NCI-H510A (cell line): ENCODE results near the gene CHAT.

Experiments used
- DNase-seq: peaks from one replicate; lab custom pipeline; 2025; lab: John Stamatoyannopoulos, UW

The CHAT gene

DNA sequence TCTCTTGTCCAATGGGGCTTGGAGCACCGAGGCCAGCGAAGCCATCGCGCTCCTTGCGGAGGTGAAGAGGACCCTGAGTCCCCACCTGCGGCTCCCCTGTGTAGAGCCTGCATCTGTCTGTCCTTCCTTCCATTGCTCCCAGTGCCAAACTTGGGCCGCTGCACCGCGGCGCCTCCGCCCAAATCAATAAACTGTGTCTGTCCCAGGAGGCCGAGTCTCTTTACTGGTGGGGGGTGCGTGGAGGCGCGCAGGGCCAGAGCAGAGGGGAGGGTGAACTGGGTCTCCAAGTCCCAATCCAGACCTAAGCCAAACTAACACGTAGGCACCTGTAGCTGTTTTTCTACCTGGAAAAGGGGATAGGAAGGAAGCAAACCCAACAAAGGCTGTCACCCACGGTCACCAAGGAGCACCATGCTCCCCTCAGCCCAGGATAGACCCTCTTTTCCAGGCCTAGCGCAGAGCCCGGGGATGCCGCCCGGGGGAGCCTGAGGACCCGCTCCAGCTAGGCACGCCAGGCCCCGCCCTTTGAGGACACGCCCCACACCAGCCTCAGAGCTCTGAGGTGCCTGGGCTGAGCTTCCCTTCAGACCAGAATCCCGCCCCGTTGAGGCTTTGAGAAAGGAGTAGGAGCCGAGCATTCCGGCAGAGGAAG, 1.2 kb upstream of the CHAT start:
- DNase-seq = no peak

DNA sequence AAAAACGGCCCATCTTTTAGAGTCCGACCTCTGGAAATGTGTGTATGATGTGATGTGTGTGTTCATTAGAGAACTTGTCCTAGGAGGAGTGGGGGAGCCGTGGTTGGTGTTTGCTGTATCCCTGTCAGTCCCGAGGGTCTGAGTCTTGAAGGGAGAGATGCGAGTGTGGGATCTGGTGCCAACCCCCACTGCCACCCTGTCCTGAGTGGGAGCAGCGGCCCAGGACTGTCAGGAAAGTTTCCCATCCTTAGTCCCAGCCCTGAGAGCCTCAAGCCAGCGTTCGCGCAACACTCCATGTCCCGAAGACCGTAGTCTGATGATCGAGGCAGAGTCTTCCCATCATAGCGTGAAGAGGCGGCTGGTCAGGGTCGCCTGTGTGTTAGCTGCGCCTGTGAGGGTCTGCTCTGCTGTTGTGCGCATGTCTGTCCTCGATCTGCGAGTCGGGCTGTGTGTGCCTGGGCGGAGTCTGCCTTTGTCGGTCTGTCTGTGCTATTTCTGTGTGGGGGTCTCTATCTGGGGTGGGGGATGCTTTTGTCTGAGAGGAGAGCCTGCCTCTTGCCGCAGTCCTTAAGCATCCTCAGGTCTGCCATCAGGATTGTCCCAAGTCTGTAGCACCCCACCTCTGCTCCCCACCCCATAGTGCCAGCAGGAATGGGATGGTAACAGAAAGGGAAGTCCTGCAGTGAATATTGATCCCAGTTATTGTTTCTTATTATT, 514 bp upstream of the CHAT start:
- DNase-seq = no peak

DNA sequence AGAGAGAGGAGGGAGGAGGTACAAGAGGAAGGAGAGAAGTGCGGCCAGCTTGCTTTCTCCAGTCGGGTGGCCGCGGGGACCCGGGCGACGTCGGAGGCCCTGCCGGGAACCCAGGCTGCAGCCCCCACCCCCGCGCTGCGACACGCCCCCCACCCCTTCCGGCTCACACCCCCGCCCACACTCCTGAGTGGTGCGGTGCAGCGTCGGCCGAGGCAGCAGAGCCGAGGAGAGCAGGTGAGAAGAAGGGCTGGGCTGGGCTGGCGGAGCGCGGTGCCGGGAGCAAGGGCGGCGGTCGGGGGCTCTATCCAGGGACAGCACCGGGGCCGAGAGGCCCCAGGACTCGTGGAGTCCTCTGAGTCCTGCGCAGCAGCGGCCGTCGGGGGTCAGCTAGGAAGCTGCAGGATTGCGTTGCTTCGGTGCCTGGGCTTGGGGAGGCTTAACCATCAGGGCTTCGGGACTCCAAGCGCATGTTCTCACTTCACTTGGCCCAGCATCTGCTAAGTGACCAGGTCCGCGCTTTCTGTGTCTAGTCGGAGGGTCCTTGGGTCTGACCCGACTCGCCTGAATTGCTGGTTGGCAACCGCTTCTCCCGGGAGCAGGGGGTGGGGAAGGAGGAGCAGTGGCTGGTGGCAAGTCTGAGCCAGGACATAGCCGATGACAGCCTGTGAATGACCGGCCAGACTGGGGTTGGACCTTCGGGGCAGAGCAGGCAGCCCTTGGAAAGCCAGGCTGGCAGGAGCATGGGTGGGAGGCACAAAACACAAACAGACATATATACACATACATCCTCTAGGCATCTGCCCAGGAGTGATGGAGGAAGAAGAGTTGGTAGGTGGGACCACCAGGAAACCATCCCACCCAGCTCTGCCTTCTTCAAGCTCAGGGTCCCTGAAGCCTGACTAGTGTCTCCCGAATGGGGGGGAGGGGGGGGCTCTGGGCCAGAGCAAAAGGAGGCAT, 683 bp downstream of the CHAT start:
- DNase-seq = no peak

DNA sequence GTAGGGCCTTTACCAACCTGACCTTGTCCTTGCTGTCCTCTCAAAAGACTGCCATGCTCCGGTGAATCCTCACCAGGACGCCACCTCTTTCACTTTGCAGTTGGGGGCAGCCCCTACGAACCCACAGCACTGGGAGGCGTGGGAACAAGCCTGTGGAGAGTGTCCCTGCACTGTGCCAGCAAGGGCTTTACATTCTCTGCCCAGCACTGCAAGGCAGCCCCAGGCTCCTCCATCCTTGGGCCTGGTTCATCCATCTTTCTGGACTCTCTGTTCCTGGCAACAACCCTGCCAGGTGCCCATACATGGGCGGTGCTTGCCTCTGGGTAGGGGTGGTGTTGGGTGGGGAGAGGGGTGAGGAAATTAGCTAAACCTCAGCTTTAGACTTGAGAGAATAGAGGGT, 1.4 kb downstream of the CHAT start:
- DNase-seq = no peak

DNA sequence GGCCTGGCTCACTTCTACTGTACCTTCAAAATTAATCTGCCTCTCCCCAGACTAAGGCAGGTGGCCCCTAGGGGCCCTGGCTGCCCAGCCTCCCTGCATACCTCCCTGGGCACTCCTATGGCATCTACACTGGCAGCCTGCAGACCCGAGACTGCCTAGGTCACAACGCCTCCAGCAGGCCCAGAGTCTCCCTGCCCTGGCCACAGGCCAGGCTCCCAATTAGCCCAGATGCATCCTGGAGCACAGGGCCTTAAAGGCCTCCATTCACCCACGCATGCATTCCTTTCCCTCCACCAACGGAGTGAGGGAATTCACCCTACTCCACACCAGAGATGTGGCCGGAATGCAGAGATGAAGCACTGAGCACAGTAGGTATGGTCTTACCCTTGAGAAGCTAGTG, 1.9 kb downstream of the CHAT start:
- DNase-seq = no peak

DNA sequence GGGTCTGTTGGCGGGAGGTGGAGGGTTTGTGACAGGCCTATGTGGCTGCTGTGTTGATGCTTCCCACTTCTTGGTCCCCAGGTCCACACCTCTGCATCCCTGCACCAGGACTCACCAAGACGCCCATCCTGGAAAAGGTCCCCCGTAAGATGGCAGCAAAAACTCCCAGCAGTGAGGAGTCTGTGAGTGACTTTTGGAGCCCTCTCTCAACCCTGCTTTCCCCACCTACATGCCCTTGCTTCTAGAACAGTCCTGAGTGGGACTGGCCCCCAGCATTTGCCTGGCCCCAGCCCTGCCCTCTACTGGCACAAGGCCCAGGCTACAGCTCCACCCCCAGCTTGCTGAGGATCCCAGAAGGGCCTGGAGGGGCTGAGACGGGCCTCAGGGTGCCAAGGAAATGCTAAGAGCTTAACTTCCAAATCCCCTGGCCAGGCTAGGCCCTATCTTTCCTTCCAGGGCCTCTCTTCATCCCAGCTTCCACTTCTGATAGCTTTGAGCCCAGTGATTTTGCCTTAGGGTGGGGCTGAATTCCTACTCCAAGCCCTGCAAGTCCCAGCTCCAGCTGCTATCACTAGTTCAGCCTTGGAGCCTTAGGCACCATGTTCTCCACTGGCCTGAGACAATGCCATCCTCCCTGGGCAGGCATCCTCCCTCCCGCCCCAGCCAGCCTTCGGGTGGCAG, 2.7 kb downstream of the CHAT start:
- DNase-seq = no peak

DNA sequence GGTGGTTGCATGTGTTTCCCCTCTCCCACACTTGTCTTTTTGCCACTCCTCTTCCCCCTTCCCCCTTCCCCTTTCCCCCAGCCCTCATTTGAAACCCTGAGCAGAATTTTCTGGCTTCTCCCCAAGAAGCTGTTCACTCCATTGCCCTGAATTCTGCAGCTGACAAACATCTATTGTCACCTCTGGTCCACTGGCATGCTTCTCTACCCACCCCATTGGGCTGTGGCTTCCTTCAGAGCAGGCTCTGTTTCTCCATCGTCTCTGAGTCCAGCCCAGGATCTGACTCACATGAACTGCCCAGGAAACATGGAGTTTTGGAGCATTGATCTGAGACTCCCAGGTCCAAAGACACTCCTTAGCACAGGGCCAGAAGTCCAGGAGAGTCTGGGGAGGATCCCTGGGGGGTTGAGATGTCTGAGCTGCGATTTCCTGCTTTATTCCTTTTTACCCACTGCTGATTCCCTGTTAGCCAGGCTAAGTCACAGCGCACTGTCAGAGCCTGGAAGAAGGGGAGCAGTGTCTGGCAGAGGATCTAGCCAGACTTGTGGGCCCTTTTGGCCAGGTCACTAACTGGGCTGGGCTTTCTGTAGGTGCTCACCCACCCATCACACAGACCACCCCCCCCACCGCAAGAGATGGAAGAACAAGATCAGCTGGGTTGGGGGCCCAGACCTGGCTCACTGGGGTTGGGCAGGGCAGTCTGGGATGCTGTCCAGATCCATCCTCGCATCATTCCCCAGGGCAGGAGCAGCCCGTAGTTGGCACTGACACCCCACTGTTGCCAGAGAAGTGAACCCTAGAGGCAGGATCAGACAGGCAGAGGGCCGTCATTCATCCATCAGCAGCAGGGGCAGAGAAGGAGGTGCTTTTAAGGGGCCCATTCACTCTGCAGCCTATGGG, 3.5 kb downstream of the CHAT start:
- no peak for DNase-seq

DNA sequence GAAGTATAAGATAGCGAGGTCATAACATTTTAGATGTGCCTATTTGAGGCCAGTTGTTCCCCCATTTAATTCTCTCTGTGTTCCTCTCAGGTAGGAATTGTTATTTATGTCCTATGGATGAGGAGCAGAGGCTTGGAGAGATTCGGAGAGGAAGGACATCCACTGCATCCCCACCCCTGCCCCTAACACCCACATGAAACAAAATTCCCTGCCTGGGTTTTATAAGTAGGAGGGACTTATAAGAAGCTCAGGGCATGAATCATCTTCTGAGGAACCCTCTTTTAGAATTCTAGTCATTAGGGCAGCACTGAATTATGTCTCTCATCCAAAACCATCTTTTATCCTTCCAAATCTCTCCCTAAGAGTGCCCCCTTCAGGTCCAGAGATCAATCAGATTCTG, 5.0 kb downstream of the CHAT start:
- DNase-seq = no peak

DNA sequence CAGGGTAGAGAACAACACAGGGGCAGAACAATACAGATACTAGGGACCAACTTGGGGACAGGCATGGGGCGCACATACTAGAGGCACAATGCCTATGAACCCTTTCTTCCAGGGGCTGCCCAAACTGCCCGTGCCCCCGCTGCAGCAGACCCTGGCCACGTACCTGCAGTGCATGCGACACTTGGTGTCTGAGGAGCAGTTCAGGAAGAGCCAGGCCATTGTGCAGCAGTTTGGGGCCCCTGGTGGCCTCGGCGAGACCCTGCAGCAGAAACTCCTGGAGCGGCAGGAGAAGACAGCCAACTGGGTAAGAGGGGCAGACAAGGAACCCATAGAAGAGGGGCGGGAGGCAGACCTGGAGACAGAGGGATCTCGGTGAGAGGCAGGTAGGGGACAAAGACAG, 5.8 kb downstream of the CHAT start:
- no peak for DNase-seq

DNA sequence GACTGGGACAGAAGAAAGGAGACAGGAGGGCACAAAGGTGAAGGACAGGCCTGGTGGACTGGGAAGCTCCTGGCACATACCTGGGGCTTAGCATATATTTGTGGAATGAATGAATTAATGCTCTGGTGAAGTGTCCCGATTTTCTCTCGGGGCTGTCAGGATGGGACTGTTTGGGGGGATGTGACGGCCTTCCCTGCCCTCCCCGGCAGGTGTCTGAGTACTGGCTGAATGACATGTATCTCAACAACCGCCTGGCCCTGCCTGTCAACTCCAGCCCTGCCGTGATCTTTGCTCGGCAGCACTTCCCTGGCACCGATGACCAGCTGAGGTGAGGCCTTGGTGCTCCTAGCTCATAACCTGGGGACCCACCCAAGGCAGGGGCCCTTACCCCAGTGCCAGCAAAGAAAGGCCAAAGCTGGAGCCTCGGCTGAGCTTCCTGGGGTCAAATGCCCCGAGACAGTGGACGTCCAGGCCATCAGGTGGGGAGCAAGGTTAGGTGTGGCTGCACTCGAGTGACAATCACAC, 6.5 kb downstream of the CHAT start:
- no peak for DNase-seq

DNA sequence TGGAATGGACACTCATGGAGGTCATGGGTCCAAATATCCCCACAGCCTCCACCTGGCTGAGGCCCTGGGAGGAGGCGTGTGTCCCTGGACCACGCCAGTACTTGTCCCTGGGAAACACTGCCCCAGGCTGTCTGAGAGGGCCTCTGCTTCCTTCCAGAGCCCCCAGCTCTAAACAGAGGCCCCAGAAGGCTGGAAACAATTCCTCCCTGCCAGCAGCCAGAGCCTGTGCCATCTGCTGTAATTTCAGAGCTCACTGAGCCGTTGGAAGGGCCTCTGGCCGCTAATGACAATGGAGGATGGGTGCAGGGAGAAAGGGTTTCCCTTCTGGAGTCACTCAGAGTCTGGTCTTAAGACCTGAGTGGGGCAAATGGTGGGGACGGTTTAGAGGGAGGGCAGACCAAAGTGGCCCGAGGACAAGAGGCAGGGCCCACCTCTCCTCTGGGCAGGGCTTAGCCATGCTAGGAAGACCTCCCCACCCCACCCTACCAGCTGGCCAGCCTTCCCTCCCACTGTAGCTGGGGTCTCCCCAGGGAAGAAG, 7.1 kb downstream of the CHAT start:
- DNase-seq = no peak

DNA sequence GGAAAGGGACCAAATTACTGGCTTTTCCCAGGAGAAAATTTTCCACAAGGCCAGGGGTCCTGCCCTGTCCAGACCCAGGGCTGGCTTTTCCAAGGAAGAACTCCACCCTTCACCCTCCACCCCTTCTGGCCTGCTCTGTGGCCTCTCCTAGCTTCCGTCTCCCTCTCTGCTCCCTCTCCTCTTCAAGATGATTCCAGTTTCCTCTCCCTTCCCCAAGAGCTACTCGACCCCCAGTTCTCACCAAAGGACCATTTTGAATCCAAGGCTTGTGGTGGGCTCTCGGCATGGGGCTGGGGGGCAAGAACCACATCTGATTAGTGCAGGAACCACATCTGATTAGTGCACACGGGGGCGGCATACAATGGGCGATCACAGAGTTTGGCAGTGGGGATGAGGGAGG, 7.7 kb downstream of the CHAT start:
- DNase-seq = no peak

DNA sequence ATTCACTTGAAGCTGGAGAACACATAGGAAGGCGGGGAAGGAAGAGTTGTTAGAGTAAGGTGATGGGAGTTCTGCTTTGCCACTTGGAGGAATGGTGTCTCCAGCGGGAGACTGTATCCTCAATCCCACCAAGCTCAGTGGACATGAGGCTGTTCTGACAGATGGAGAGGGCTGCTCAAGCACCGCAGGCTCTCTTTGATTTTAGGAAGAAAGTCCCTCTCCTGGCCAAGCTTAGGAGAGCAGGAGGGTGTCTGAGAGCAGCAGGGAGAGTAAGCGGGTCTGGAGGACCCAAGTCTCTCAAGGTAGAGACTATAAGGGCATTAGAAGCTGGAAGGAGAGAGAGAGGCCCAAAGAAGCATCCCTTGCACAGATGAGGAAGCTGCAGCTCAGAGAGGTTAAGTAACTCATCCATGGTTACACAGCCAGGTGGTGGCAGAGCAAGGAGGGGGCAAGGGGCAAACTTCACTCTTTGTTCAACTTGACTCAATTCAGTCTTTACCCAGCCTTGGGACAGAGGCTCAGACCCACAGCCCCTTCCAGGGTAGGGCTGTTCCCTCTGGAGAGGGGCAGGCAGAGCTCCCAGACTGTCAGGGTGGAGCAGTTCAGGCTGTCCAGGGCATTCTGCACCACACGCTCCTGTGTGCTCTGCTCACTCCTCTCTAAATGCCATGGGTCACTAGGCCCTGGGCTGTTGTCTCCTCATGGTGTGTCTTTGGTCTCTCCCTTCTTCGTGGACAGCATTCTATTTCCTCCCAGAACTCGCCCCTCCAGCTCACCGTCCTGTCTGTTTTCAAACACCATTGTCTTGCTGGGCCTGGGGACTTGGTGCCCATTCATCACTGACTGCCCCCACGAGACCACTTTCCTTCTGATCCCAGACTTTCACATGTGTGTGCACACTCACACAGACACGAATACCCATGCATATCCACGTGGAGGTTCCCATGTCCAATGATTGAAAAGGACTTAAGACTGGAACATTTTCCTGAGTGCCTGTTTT, 8.9 kb downstream of the CHAT start:
- DNase-seq = no peak

DNA sequence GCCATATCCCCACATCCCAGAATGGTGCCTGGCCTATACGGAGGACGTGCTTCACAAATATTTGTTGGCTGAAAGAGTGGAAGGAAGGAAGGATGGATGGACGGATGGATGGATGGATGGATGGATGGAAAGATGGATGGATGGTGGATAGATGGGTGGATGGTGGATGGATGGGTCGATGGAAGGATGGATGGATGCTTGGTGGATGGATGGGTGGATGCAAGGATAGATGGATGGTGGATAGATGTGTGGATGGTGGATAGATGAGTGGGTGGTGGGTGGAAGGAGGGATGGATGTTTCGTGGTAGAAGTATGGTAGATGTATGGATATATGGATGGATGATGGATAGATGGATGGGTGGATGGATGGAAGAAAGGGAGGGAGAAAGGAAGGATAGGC, 10.8 kb downstream of the CHAT start:
- DNase-seq = no peak

DNA sequence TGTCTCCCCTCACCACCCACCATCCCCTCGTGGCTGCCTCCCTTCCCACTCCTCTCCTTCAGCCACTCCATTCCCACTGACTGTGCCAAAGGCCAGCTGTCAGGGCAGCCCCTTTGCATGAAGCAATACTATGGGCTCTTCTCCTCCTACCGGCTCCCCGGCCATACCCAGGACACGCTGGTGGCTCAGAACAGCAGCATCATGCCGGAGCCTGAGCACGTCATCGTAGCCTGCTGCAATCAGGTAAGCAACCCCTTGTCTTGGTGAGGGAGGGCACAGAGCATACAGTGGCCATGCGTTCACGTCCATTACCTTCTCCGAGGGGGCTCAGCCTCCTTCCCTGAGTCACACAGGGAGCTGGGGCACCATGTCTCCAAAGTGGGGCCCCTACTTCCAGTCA, 11.6 kb downstream of the CHAT start:
- no peak for DNase-seq

DNA sequence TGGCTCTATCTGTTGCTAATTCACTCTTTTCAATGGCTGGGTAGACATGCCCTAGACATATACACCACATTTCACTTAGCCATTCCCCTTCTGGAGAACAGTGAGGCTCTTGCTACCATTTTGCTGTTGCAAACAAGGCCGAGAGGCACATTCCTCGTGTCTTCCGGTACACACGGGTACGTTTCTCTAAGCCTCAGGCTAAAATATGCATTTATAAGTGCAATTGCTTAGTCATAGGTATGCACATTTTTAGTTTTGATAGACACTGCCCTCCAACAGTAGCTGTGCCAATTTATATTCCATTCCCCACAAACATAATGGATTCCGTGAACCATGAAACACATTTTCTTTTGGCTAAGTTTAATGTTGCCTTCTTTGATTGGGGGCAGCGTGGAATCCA, 13.2 kb downstream of the CHAT start:
- no peak for DNase-seq

DNA sequence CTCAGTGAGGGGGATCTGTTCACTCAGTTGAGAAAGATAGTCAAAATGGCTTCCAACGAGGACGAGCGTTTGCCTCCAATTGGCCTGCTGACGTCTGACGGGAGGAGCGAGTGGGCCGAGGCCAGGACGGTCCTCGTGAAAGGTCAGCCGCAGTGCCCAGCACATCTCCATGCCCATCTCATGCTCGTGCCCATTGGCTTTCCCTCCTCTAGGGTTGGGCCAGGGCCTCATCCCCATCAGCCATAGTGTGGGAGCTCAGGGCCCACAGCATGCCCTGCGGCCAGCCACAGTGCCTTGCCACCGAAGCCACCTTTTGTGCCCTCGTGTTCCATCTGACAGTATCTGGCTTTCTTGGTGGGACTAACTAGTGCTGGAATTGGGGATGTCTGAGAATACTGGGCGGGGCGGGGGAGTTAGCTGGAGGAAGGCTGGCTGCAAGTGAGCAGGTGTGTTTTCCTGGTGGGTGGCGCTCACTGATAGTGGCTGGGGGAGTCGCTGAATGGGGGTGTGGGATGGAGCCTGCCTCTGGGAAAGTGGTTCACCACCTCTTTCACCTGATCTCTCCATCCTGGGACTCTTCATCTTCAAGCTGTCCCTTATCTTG, 13.9 kb downstream of the CHAT start:
- DNase-seq = no peak

DNA sequence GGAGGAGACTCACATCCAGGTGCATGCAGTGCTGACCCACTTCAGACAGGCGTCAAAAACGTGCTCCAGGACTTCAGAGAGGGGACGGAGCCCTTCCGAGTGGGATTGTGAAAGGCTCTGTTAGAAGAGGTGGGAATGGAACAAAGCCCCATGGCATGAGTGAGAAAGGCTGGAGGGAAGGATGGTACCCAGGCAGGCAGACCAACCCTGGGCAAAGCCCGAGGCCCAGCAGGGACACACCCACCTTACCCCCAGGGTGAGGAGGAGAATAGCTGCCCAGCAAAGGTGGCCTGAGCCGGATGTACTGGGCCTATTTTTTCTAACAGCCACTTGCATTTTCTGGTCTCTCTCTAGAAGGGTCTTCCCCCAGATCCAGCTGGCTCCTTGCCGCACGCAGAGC, 14.8 kb downstream of the CHAT start:
- no peak for DNase-seq

DNA sequence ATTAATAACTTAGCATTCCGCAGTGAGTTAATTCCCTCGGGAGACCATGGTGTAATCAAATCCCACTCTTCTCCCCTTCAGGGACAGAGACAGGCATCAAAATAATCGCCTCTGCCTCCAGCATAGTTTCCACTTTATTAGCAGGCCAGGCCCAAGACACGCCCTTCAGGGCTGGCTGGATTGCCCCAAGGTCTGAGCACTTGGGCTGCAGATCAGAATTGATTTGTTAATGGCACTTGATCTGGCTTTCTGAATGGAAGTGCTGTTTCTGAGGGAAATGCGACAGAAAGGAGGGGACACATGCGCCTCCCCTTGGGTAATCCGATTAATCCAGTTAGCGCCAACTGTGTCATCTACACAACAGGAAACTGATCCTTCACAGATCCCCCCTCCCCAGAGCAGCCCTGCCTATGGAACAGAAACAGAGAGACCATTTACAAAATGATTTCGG, 15.6 kb downstream of the CHAT start:
- no peak for DNase-seq
